Left ventricle myocardium inferior (tissue), 1 donor: ENCODE data around the gene ZNF688. TPM values are rescaled to one million over a fixed set of nuclear protein-coding genes. Genes with fewer than 3 reads are reported as not detected.
"Not testable (repeated sequence)": the region's sequence is repeated elsewhere in the genome, so short reads cannot be mapped to it uniquely, and the experiment has no call there.

Experiments
- DNase-seq: peaks from one replicate; pipeline ENCODE4 v3.0.0-alpha.2; 2020
- H3K27ac ChIP-seq: fragments of 200-600 bp; replicated peaks from 2 replicates; pipeline ENCODE4 v1.8.0; 2021
- H3K27me3 ChIP-seq: fragments of 200-600 bp; 2 replicates; pipeline ENCODE4 v1.8.0; 2021; ENCODE audit warnings: low read depth
- H3K36me3 ChIP-seq: fragments of 200-600 bp; 2 replicates; pipeline ENCODE4 v1.8.0; 2021
- H3K4me1 ChIP-seq: fragments of 200-600 bp; 2 replicates; pipeline ENCODE4 v1.8.0; 2021
- H3K4me3 ChIP-seq: fragments of 200-600 bp; 2 replicates; pipeline ENCODE4 v1.8.0; 2021; ENCODE audit warnings: mild to moderate bottlenecking, moderate library complexity
- H3K9me3 ChIP-seq: fragments of 200-600 bp; replicated peaks from 2 replicates; pipeline ENCODE4 v1.8.0; 2021
- intact Hi-C: fragments of 100-400 bp; cut with micrococcal nuclease; formaldehyde crosslinking; loops from one replicate; pipeline ENCODE4 v1.11.0; 2022
- total RNA-seq: library from RNA; stranded (reverse); fragmentation: NEBNext Ultra II Directional; extraction: Animal tissue kit (Norgen Biotek cat#: 25700); gene quantifications from one replicate; pipeline ENCODE4 v1.2.1, GENCODE V29; 2021
- TF ChIP-seq, protein P1 (sequence below): fragments of 200-600 bp; IDR thresholded peaks from 2 replicates; pipeline ENCODE4 v1.8.0; 2021; ENCODE audit warnings: antibody characterized with exemption, mild to moderate bottlenecking, borderline replicate concordance
- donor health status: DM: no; HTN: yes; CAD: no; lungs with severe emphysema.

Gene ZNF688
- total RNA-seq, 1 donor from 2014 or later = 10.8 TPM

DNA sequence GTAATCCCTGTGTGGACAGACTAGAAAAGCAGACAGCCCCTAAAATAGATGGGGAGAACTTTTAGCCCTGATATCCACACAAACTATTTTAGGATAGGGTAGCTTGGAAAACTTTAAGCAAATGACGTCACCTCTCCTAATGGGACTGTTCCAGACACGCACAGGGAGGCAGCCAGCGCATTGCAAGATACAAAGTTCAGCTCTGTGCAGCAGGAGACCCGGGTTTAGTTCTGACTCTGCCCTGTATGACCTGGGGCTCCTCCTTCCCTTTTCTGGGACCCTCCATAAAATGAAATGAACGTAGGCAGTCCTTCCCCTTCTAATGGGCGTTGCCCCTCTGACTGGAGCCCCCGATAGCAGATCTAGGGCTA, 32.4 kb upstream of the ZNF688 start:
- Histone ChIP-seq H3K27ac (peak overlapping the region; percentile 25), H3K9me3 (peaks cover 3% of the 10 kb centered on the region), H3K36me3 (peaks cover 50% of the 10 kb centered on the region), H3K27me3 (no peaks in the 10 kb centered on the region), H3K4me3 (no peak overlapping the region), H3K4me1 (peaks cover 28% of the 10 kb centered on the region)
- DNase-seq = no peak
- TF ChIP-seq, protein P1, sequence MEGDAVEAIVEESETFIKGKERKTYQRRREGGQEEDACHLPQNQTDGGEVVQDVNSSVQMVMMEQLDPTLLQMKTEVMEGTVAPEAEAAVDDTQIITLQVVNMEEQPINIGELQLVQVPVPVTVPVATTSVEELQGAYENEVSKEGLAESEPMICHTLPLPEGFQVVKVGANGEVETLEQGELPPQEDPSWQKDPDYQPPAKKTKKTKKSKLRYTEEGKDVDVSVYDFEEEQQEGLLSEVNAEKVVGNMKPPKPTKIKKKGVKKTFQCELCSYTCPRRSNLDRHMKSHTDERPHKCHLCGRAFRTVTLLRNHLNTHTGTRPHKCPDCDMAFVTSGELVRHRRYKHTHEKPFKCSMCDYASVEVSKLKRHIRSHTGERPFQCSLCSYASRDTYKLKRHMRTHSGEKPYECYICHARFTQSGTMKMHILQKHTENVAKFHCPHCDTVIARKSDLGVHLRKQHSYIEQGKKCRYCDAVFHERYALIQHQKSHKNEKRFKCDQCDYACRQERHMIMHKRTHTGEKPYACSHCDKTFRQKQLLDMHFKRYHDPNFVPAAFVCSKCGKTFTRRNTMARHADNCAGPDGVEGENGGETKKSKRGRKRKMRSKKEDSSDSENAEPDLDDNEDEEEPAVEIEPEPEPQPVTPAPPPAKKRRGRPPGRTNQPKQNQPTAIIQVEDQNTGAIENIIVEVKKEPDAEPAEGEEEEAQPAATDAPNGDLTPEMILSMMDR = no peak
- intact Hi-C loops = no loop called here

GRCh38 chr16:30602616-30603277, 31.2 kb upstream of the ZNF688 start:
- Histone ChIP-seq H3K27me3 (no peaks in the 10 kb centered on the region), H3K4me1 (peaks cover 20% of the 10 kb centered on the region), H3K27ac (peak overlapping the region; percentile 25), H3K9me3 (peaks cover 3% of the 10 kb centered on the region), H3K36me3 (peaks cover 47% of the 10 kb centered on the region), H3K4me3 (no peak overlapping the region)
- no peak for DNase-seq
- TF ChIP-seq, protein P1 = no peak
- intact Hi-C loops = no loop called here

DNA sequence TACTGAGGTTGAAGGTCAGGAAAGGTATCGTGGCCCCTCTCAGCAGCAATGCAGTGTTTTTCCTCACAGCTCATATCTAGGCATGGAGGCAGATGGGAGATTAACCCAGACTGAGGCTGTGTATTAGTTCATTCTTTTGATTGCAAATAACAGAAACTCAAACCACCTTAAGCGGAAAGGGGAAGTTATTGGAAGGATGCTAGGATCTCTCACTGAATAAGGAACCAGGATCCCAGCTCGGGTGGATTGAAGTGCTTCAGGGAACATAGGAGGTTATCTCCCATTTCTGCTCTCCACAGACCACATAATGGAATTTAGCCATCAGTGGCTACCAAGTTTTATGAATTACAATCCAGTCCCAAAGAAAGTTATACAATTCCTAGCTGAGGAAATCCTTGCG, 30.5 kb upstream of the ZNF688 start:
- Histone ChIP-seq H3K9me3 (peaks cover 3% of the 10 kb centered on the region), H3K4me3 (no peak overlapping the region), H3K36me3 (peaks cover 40% of the 10 kb centered on the region), H3K27me3 (no peaks in the 10 kb centered on the region), H3K27ac (peak overlapping the region; percentile 7), H3K4me1 (peaks cover 20% of the 10 kb centered on the region)
- intact Hi-C loops = no loop called here
- TF ChIP-seq, protein P1 = no peak
- DNase-seq = no peak

DNA sequence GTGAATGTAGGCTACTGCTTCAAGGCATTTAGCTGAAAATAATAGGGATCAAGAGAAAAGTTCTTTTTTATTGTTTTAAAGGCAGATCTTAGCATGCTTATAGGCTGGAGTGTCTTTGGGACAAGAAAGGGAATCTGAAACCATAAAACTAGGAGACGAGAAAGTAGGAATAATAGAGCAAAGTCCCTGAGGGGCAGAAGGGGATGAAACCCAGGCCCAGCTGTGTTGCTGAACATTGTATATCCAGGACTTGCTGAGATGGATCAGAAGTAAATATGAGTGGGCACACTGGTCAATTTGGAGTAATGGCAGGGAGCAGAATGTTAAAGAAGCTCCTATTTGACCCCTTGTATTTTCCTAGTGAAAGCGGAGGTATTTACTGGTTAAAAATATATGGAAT, 29.4 kb upstream of the ZNF688 start:
- Histone ChIP-seq H3K27me3 (no peaks in the 10 kb centered on the region), H3K4me3 (no peak overlapping the region), H3K36me3 (peaks cover 29% of the 10 kb centered on the region), H3K27ac (no peak overlapping the region), H3K9me3 (peaks cover 3% of the 10 kb centered on the region), H3K4me1 (peaks cover 20% of the 10 kb centered on the region)
- no peak for DNase-seq
- TF ChIP-seq, protein P1 = no peak
- intact Hi-C loops = no loop called here

DNA sequence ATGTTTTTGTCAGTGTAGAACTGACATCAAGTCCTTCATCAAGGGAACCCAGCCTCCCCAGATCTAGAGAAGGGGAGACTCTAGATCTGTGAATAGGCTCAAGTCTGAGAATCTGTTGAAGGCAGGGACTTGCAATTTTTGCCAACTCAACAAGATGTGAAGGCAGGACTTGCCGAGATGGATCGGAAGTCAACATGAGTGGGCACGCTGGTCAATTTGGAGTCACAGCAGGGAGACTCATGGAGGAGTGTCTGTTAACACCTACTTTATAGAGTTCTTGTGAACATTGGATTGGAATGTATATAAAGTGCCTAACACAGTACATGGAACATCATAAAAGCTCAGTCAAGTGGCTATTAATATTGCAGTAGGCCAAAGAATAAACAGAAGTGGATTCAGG, 28.7 kb upstream of the ZNF688 start:
- Histone ChIP-seq H3K27ac (no peak overlapping the region), H3K4me1 (peaks cover 20% of the 10 kb centered on the region), H3K36me3 (peaks cover 24% of the 10 kb centered on the region), H3K27me3 (no peaks in the 10 kb centered on the region), H3K9me3 (peaks cover 3% of the 10 kb centered on the region), H3K4me3 (no peak overlapping the region)
- no peak for DNase-seq
- TF ChIP-seq, protein P1 = no peak
- intact Hi-C loops = no loop called here

GRCh38 chr16:30592871-30593270, 21.4 kb upstream of the ZNF688 start:
- Histone ChIP-seq H3K27me3 (no peaks in the 10 kb centered on the region), H3K4me1 (no peaks in the 10 kb centered on the region), H3K36me3 (no peaks in the 10 kb centered on the region), H3K27ac (no peak overlapping the region), H3K9me3 (no peaks in the 10 kb centered on the region), H3K4me3 (no peak overlapping the region)
- DNase-seq = no peak
- TF ChIP-seq, protein P1 = no peak
- intact Hi-C loops = no loop called here

- H3K9me3 ChIP-seq, DNase-seq, intact Hi-C loops: not testable (repeated sequence)
Measured at GRCh38 chr16:30590869-30591268, 19.4 kb upstream of the ZNF688 start.

GRCh38 chr16:30589582-30589981, 18.1 kb upstream of the ZNF688 start:
- H3K4me1 ChIP-seq = peaks cover 20% of the 10 kb centered on the region
- H3K4me3 ChIP-seq, H3K27me3 ChIP-seq, intact Hi-C loops, H3K36me3 ChIP-seq, DNase-seq, H3K9me3 ChIP-seq, H3K27ac ChIP-seq: not testable (repeated sequence)

More at GRCh38 chr16:30590869-30591268, 19.4 kb upstream of the ZNF688 start:
- H3K36me3 ChIP-seq, H3K4me1 ChIP-seq, H3K27me3 ChIP-seq, H3K4me3 ChIP-seq, H3K27ac ChIP-seq: not testable (repeated sequence)
